GM06990 (cell line): ENCODE results near the gene CASKIN2.
A peak's percentile ranks its signal among the peaks of the same experiment; 100 is the strongest.
"Not testable (repeated sequence)": the region's sequence is repeated elsewhere in the genome, so short reads cannot be mapped to it uniquely, and the experiment has no call there.

Experiments used
- DNase-seq: peaks from one replicate; pipeline ENCODE4 v3.0.0-alpha.2; 2011; ENCODE audit not compliant: insufficient read length; ENCODE audit errors: extremely low read depth
- H3K27me3 ChIP-seq: replicated peaks from 2 replicates; pipeline ENCODE4 v1.6.0; 2011; ENCODE audit warnings: low read length; ENCODE audit not compliant: control insufficient read depth, insufficient read depth
- H3K36me3 ChIP-seq: 2 replicates; pipeline ENCODE4 v1.5.1; 2011; ENCODE audit warnings: low read length; ENCODE audit not compliant: control insufficient read depth, insufficient read depth
- H3K4me3 ChIP-seq: replicated peaks from 2 replicates; pipeline ENCODE4 v1.5.1; 2011; ENCODE audit warnings: low read depth, mild to moderate bottlenecking, control low read depth, low read length
- TF ChIP-seq, protein P1 (sequence below): IDR thresholded peaks from 2 replicates; pipeline ENCODE4 v1.5.1; 2011; ENCODE audit warnings: low read length, control low read depth, mild to moderate bottlenecking, inconsistent platforms; ENCODE audit not compliant: insufficient read depth, poor library complexity, severe bottlenecking

The CASKIN2 gene

GRCh38 chr17:75456417-75457046 lies 58.8 kb downstream of the CASKIN2 start, which contains the start of gene TMEM94:
Gene TMEM94 (plus strand): TSS chr17:75456635. CDS start chr17:75471906, 15,271 bp downstream.
- H3K36me3 ChIP-seq: no peaks in the 10 kb centered on the region
- peak within 1 kb of the TSS; percentile 75 for H3K4me3 ChIP-seq
- DNase-seq: peak; percentile 84
- no peaks in the 10 kb centered on the region for H3K27me3 ChIP-seq
- TF ChIP-seq, protein P1, sequence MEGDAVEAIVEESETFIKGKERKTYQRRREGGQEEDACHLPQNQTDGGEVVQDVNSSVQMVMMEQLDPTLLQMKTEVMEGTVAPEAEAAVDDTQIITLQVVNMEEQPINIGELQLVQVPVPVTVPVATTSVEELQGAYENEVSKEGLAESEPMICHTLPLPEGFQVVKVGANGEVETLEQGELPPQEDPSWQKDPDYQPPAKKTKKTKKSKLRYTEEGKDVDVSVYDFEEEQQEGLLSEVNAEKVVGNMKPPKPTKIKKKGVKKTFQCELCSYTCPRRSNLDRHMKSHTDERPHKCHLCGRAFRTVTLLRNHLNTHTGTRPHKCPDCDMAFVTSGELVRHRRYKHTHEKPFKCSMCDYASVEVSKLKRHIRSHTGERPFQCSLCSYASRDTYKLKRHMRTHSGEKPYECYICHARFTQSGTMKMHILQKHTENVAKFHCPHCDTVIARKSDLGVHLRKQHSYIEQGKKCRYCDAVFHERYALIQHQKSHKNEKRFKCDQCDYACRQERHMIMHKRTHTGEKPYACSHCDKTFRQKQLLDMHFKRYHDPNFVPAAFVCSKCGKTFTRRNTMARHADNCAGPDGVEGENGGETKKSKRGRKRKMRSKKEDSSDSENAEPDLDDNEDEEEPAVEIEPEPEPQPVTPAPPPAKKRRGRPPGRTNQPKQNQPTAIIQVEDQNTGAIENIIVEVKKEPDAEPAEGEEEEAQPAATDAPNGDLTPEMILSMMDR: no peak

DNA sequence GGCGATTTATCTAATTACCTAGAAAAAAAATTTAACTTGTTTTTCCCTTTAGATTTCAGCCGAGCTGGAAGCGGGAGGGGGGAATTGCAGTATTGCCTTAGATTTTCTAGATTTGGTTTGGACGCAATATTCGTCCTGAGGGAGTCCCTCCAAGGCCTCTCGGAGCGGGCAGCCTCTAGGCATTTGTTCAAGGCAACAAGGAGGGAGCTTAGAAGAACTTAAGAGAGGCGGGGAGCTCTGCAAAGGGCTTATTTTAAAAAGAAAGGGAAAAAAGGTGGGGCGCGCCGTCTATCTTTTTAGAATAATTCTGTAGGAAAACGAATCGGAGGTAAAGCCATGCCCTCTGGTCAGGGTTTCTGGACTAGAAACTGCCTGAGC lies 59.3 kb downstream of the CASKIN2 start:
- Histone ChIP-seq H3K36me3 (no peaks in the 10 kb centered on the region), H3K4me3 (peak overlapping the region; percentile 75), H3K27me3 (no peaks in the 10 kb centered on the region)
- DNase-seq: no peak
- TF ChIP-seq, protein P1: no peak

- not testable (repeated sequence) for DNase-seq, H3K36me3 ChIP-seq, H3K27me3 ChIP-seq, H3K4me3 ChIP-seq
These were observed 60.7 kb downstream of the CASKIN2 start for GRCh38 chr17:75454672-75455071.

DNA sequence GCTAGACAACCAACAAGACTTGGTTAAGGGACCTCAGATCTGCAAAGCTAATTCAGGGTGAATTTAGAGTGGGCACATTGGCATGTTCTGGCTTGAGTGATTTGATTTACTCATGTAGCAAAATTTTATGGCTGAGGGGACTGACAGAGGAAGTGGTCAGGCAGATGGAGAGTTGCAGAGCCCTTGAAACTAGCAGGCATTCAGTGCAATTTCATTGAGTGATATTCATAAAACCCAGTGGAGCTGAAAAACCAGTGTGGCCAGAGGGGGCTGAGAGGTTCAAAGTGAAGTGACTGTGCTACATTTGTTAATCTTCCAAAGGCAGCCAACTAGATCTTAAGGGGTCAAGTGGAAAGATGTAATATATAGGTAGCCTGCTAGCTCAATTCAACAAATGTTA lies 61.1 kb downstream of the CASKIN2 start:
- TF ChIP-seq, protein P1: no peak
- no peak overlapping the region for H3K4me3 ChIP-seq
- H3K36me3 ChIP-seq: no peaks in the 10 kb centered on the region
- no peaks in the 10 kb centered on the region for H3K27me3 ChIP-seq
- DNase-seq: peak; percentile 37

GRCh38 chr17:75450270-75450669 lies 65.1 kb downstream of the CASKIN2 start:
- no peaks in the 10 kb centered on the region for H3K36me3 ChIP-seq
- TF ChIP-seq, protein P1: no peak
- H3K4me3 ChIP-seq: no peak overlapping the region
- no peak for DNase-seq
- no peaks in the 10 kb centered on the region for H3K27me3 ChIP-seq
